Measurements from ENCODE around the gene CGREF1. TPM values are rescaled to one million over a fixed set of nuclear protein-coding genes. Genes with fewer than 3 reads are reported as not detected.

CGREF1 gene
- total and polyA plus RNA-seq, 2 donors (not counting 3 experiments of a cell fraction or from before 2014, with no cell fraction given): 2.9 to 5.8 TPM

GRCh38 chr2:27093430-27094352, 25.2 kb downstream of the CGREF1 start:
- H3K27me3 ChIP-seq (ENCODE audit: control insufficient read depth in 2 of 2, insufficient read depth in 2 of 2, low read length in 2 of 2): no peaks in the 10 kb centered on the region
- H3K4me1 ChIP-seq (ENCODE audit: control insufficient read depth, extremely low read depth, insufficient read depth, low read length): no peaks in the 10 kb centered on the region
- no peak overlapping the region for H3K4me3 ChIP-seq (replicated peaks in 1 of 3; ENCODE audit: insufficient read depth in 1 of 3, low read depth in 1 of 3, low read length in 3 of 3)
- H3K79me2 ChIP-seq (ENCODE audit: control insufficient read depth, insufficient read depth, low read length): no peaks in the 10 kb centered on the region
- no peaks in the 10 kb centered on the region for H3K9me3 ChIP-seq (replicated peaks; ENCODE audit: control insufficient read depth, insufficient read depth, low read length)
- BruUV-seq (replicated peaks): no TSS peak
- H2AFZ ChIP-seq (ENCODE audit: low read depth, low read length): no peak overlapping the region
- no peak overlapping the region for H3K9ac ChIP-seq (replicated peaks; ENCODE audit: extremely low read depth, insufficient read depth, low read length)
- H4K20me1 ChIP-seq (replicated peaks; ENCODE audit: control insufficient read depth, extremely low read depth, insufficient read depth, low read length): no peaks in the 10 kb centered on the region
- dilution Hi-C loops (cut with MboI; ENCODE audit: extremely low pct_ligation_motif_present, low sequenced_read_pairs) (no loop called here), intact Hi-C loops (cut with micrococcal nuclease) (no loop called here)
- ChIA-PET POLR2A (interaction anchor here (0.6 kb wide), 1 partner anchor 155 kb away, joined by 3 read pairs; no protein-coding TSS in a partner anchor), CTCF (interaction anchor here (1.0 to 1.7 kb wide), 3 partner anchors 98 to 248 kb away, joined by 3 to 5 read pairs (median 4); no protein-coding TSS in a partner anchor)
- no peak overlapping the region for H3K4me2 ChIP-seq (ENCODE audit: insufficient read depth, low read length)
- DNase-seq (ENCODE audit: low read depth, low spot score) (no peak), FAIRE-seq (no peak)
- no peak overlapping the region for H3K27ac ChIP-seq (ENCODE audit: insufficient read depth, low read depth, low read length)
- no peaks in the 10 kb centered on the region for H3K9me1 ChIP-seq (replicated peaks; ENCODE audit: control insufficient read depth, extremely low read depth, insufficient read depth, low read length)
- TF ChIP-seq EZH2 (IDR thresholded peaks at IDR 0.05; ENCODE audit: borderline replicate concordance, low read depth, low read length, severe bottlenecking): no peak
- TF ChIP-seq FOS (IDR thresholded peaks at IDR 0.05; ENCODE audit: borderline replicate concordance, insufficient read depth, low read length): no peak
- no peak for TF ChIP-seq POLR2A (IDR thresholded peaks at IDR 0.05; ENCODE audit: low read depth, low read length)
- TF ChIP-seq CTCF (IDR thresholded peaks at IDR 0.05; ENCODE audit: extremely low read depth in 1 of 2, insufficient read depth in 1 of 2, low read depth in 1 of 2, low read length in 2 of 2): no peak
- no peak for TF ChIP-seq GATA2 (IDR thresholded peaks at IDR 0.05; ENCODE audit: insufficient read depth, insufficient read length, low read depth, low read length)
- no peak for TF ChIP-seq MYC (IDR thresholded peaks at IDR 0.05; ENCODE audit: low read depth, low read length)
- TF ChIP-seq POLR2AphosphoS5 (IDR thresholded peaks at IDR 0.05; ENCODE audit: insufficient read depth, low read depth, low read length): no peak
- TF ChIP-seq JUN (IDR thresholded peaks at IDR 0.05; ENCODE audit: borderline replicate concordance, insufficient read depth, insufficient read length, low read depth): no peak
- TF ChIP-seq MAX (IDR thresholded peaks at IDR 0.05; ENCODE audit: insufficient read depth, insufficient read length): no peak
- no peaks in the 10 kb centered on the region for H3K36me3 ChIP-seq (ENCODE audit: control insufficient read depth in 2 of 2, extremely low read depth in 1 of 2, insufficient read depth in 2 of 2, low read length in 2 of 2)

All from endothelial cell of umbilical vein (primary cell).